Fibroblast of lung (primary cell): ENCODE data around the gene FKBP8. TPM values are rescaled to one million over a fixed set of nuclear protein-coding genes. Genes with fewer than 3 reads are reported as not detected.
A peak's percentile ranks its signal among the peaks of the same experiment; 100 is the strongest.

ENCODE experiments used
- DNase-seq, 2 donors: peaks; one replicate each; pipeline versions ENCODE4 v3.0.0 to v3.0.0-alpha.2; 2010; ENCODE audit warnings: low read depth in 2 of 2
- H2AFZ ChIP-seq: 2 replicates; pipeline ENCODE4 v1.5.1; 2012; ENCODE audit warnings: low read length, control low read depth, inconsistent platforms
- H3K27ac ChIP-seq: 2 replicates; pipeline ENCODE4 v1.5.1; 2011; ENCODE audit warnings: low read length, control low read depth; ENCODE audit not compliant: insufficient read depth
- H3K27me3 ChIP-seq: 2 replicates; pipeline ENCODE4 v1.5.1; 2011; ENCODE audit warnings: mild to moderate bottlenecking, low read length; ENCODE audit not compliant: control insufficient read depth, insufficient read depth
- H3K36me3 ChIP-seq: 2 replicates; pipeline ENCODE4 v1.5.1; 2011; ENCODE audit warnings: low read length; ENCODE audit not compliant: control insufficient read depth, insufficient read depth
- H3K4me1 ChIP-seq: 2 replicates; pipeline ENCODE4 v1.5.1; 2011; ENCODE audit warnings: low read length; ENCODE audit not compliant: control insufficient read depth, insufficient read depth; ENCODE audit errors: extremely low read depth
- H3K4me2 ChIP-seq: 2 replicates; pipeline ENCODE4 v1.5.1; 2011; ENCODE audit warnings: low read length, control low read depth; ENCODE audit not compliant: insufficient read depth; ENCODE audit errors: extremely low read depth
- H3K4me3 ChIP-seq, 4 experiments: fragments of 200-600 bp in 1 of 4; sonication (generic) in 1 of 4; replicated peaks in 1 of 4; 2 replicates each; pipeline ENCODE4 v1.5.1; 2011 to 2016; ENCODE audit warnings: low read length in 4 of 4, low read depth in 3 of 4, mild to moderate bottlenecking in 3 of 4, control low read depth in 2 of 4, inconsistent platforms in 1 of 4, mixed read lengths in 1 of 4; ENCODE audit not compliant: insufficient read depth in 1 of 4; ENCODE audit errors: control extremely low read depth in 1 of 4
- H3K79me2 ChIP-seq: 2 replicates; pipeline ENCODE4 v1.5.1; 2012; ENCODE audit warnings: mild to moderate bottlenecking, low read length, inconsistent platforms; ENCODE audit not compliant: control insufficient read depth, insufficient read depth
- H3K9ac ChIP-seq: 2 replicates; pipeline ENCODE4 v1.5.1; 2011; ENCODE audit warnings: mild to moderate bottlenecking, low read length, control low read depth; ENCODE audit not compliant: insufficient read depth
- H3K9me3 ChIP-seq: 2 replicates; pipeline ENCODE4 v1.5.1; 2012; ENCODE audit warnings: low read depth, low read length; ENCODE audit not compliant: control insufficient read depth, insufficient read depth
- H4K20me1 ChIP-seq: 2 replicates; pipeline ENCODE4 v1.5.1; 2011; ENCODE audit warnings: low read length; ENCODE audit not compliant: control insufficient read depth, insufficient read depth; ENCODE audit errors: extremely low read depth
- EZH2 ChIP-seq: IDR thresholded peaks from 2 replicates; pipeline ENCODE4 v1.5.1; 2012; ENCODE audit warnings: low read length, control low read depth, mild to moderate bottlenecking; ENCODE audit errors: missing control alignments
- polyA plus RNA-seq, 2 donors: library from polyadenylated mRNA; depleted of rRNA in 1 of 2; stranded (reverse) in 1 of 2; unstranded in 1 of 2; fragments of >200 nt; gene quantifications; 2 replicates each; pipeline ENCODE4 v1.2.1, GENCODE V29; 2011 to 2012; ENCODE audit warnings: missing spikeins in 1 of 2
- total RNA-seq: library from RNA; depleted of rRNA; stranded (reverse); fragments of >200 nt; gene quantifications from 2 replicates; pipeline ENCODE4 v1.2.1, GENCODE V29; 2014
- TF ChIP-seq, protein P1 (sequence below), 2 donors: IDR thresholded peaks in 1 of 2; conservative IDR thresholded peaks in 1 of 2; 1 replicate in 1 of 2; 2 replicates in 1 of 2; pipeline ENCODE4 v1.5.1; 2011 to 2012; ENCODE audit warnings: low read length in 2 of 2, control low read depth in 1 of 2, inconsistent platforms in 1 of 2, low read depth in 1 of 2, mild to moderate bottlenecking in 1 of 2

FKBP8 gene
- total and polyA plus RNA-seq, 2 donors (not counting 1 experiment from before 2014, with no cell fraction given): 135 to 289 TPM

- Histone ChIP-seq H3K4me2 (no peak overlapping the region), H3K79me2 (peaks cover 84% of the 10 kb centered on the region), H3K27me3 (no peaks in the 10 kb centered on the region), H3K4me1 (peaks cover 15% of the 10 kb centered on the region), H3K9me3 (no peaks in the 10 kb centered on the region), H3K4me3 (no peak overlapping the region), H3K36me3 (no peaks in the 10 kb centered on the region), H3K9ac (no peak overlapping the region), H3K27ac (no peak overlapping the region), H2AFZ (no peak overlapping the region), H4K20me1 (no peaks in the 10 kb centered on the region)
- DNase-seq: peak in 1 of 2 donors; percentile 59
- TF ChIP-seq, protein P1, sequence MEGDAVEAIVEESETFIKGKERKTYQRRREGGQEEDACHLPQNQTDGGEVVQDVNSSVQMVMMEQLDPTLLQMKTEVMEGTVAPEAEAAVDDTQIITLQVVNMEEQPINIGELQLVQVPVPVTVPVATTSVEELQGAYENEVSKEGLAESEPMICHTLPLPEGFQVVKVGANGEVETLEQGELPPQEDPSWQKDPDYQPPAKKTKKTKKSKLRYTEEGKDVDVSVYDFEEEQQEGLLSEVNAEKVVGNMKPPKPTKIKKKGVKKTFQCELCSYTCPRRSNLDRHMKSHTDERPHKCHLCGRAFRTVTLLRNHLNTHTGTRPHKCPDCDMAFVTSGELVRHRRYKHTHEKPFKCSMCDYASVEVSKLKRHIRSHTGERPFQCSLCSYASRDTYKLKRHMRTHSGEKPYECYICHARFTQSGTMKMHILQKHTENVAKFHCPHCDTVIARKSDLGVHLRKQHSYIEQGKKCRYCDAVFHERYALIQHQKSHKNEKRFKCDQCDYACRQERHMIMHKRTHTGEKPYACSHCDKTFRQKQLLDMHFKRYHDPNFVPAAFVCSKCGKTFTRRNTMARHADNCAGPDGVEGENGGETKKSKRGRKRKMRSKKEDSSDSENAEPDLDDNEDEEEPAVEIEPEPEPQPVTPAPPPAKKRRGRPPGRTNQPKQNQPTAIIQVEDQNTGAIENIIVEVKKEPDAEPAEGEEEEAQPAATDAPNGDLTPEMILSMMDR (conservative IDR thresholded peaks at IDR 0.05 in 1 of 2, IDR thresholded peaks at IDR 0.05 in 1 of 2; ENCODE audit: low read depth in 1 of 2, low read length in 2 of 2): no peak
Observed at GRCh38 chr19:18496167-18496979, 47.0 kb downstream of the FKBP8 start.

- Histone ChIP-seq H3K36me3 (no peaks in the 10 kb centered on the region), H3K27me3 (no peaks in the 10 kb centered on the region), H2AFZ (no peak overlapping the region), H3K4me2 (no peak overlapping the region), H3K27ac (no peak overlapping the region), H3K9ac (no peak overlapping the region), H3K4me1 (peaks cover 15% of the 10 kb centered on the region), H3K4me3 (no peak overlapping the region), H4K20me1 (no peaks in the 10 kb centered on the region), H3K79me2 (peaks cover 81% of the 10 kb centered on the region), H3K9me3 (no peaks in the 10 kb centered on the region)
- no peak for DNase-seq
- TF ChIP-seq, protein P1 (conservative IDR thresholded peaks at IDR 0.05 in 1 of 2, IDR thresholded peaks at IDR 0.05 in 1 of 2; ENCODE audit: low read depth in 1 of 2, low read length in 2 of 2): no peak
- no peak for TF ChIP-seq EZH2
Observed at GRCh38 chr19:18495204-18495911, 48.0 kb downstream of the FKBP8 start.

DNA sequence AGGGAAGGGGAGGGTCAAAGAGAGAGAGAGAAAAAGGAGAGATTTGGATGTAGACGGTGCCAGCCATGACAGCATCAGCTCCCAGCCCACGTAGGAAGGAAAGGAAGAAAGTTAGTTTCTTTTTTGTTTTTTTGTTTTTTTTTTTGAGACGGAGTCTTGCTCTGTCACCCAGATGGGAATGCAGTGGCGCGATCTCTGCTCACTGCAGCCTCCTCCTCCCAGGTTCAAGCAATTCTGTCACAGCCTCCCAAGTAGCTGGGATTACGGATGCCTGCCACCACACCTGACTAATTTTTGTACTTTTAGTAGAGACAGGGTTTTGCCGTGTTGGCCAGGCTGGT lies 49.1 kb downstream of the FKBP8 start:
- no peaks in the 10 kb centered on the region for H3K27me3 ChIP-seq
- peak overlapping the region; percentile 7 for H3K27ac ChIP-seq
- H3K79me2 ChIP-seq: peaks cover 79% of the 10 kb centered on the region
- H3K9ac ChIP-seq: no peak overlapping the region
- H3K9me3 ChIP-seq: no peaks in the 10 kb centered on the region
- H3K36me3 ChIP-seq: no peaks in the 10 kb centered on the region
- H2AFZ ChIP-seq: no peak overlapping the region
- TF ChIP-seq EZH2: no peak
- TF ChIP-seq, protein P1 (conservative IDR thresholded peaks at IDR 0.05 in 1 of 2, IDR thresholded peaks at IDR 0.05 in 1 of 2; ENCODE audit: low read depth in 1 of 2, low read length in 2 of 2): no peak
- DNase-seq: peak; percentile 39 to 61
- no peak overlapping the region for H3K4me3 ChIP-seq
- peaks cover 15% of the 10 kb centered on the region for H3K4me1 ChIP-seq
- H4K20me1 ChIP-seq: no peaks in the 10 kb centered on the region
- peak overlapping the region; percentile 27 for H3K4me2 ChIP-seq
